ENCODE data around the gene TWNK. TPM values are rescaled to one million over a fixed set of nuclear protein-coding genes. Genes with fewer than 3 reads are reported as not detected.

Gene TWNK
- total and polyA plus RNA-seq, 2 of the 4 experiments (the other 2 are of a cell fraction), result 7.7 to 8.8 TPM

DNA sequence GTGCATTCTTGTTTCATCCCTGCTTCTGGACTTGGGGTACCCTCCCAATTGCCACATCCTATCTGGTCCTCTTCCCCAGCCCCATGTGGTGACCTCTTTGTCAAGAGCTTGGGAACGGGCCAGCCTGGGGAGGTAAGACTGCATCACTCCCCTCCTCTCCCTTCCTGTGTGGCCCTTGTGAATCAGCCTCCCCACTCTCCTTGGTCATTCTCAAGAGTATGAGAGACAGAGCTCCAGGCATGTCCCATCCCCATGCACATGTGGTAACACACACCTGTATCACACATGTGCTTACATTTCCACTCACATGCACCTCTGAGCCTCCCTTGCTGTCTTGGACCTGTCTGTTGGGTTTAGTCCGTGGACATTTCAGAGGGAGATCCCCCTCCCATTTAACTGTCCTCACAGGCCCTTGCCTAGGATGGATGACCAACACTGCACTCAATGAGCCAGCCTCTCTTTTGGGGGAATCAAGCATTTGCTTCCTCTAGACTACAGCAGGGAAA is 2.6 kb upstream of the TWNK start:
- no peak overlapping the region for H3K56ac ChIP-seq (ENCODE audit: extremely low read depth, insufficient read depth, low read length)
- ATAC-seq (ENCODE audit: low read depth) (no peak), DNase-seq (no peak)
- H3K18ac ChIP-seq (ENCODE audit: low read depth, low read length), result no peak overlapping the region
- H2AK5ac ChIP-seq (ENCODE audit: low read depth, low read length), result no peak overlapping the region
- peaks cover 43 to 56% of the 10 kb centered on the region in 2 experiments for H3K79me1 ChIP-seq (ENCODE audit: low read depth in 1 of 2, low read length in 2 of 2)
- no TSS peak for BruUV-seq (replicated peaks)
- peaks cover 13% of the 10 kb centered on the region for H3K9me1 ChIP-seq (ENCODE audit: insufficient read depth, low read length)
- H3K4me2 ChIP-seq (ENCODE audit: low read depth, low read length), result no peak overlapping the region
- no peak overlapping the region for H3K9ac ChIP-seq (ENCODE audit: low read depth, low read length)
- no peak overlapping the region for H2AFZ ChIP-seq (replicated peaks; ENCODE audit: low read length, poor library complexity)
- WGBS, 2 experiments (ENCODE audit: extremely low coverage in 2 of 2, insufficient read length in 1 of 2), result no CpG with 5 or more reads among the region's 2 CpGs
- H4K20me1 ChIP-seq (ENCODE audit: insufficient read depth, low read length), result 0 out of 2 replicates have a peak, but pooled peaks cover 3% of the 10 kb centered on the region
- no peak overlapping the region for H2AK9ac ChIP-seq (replicated peaks; ENCODE audit: low read depth, low read length, poor library complexity)
- no peak overlapping the region for H4K5ac ChIP-seq (ENCODE audit: low read depth, low read length)
- H4K8ac ChIP-seq (ENCODE audit: low read depth in 2 of 2, low read length in 2 of 2), result no peak overlapping the region
- H3K4ac ChIP-seq (ENCODE audit: low read depth, low read length), result no peak overlapping the region
- no peak overlapping the region for H3K4me3 ChIP-seq (ENCODE audit: insufficient read depth, low read depth, low read length)
- ChIA-PET CTCF (no interaction called here), POLR2A (ENCODE audit: unreplicated experiment) (no interaction called here)
- dilution Hi-C loops (cut with HindIII; ENCODE audit: low sequenced_read_pairs, unreplicated experiment) (no loop called here), in situ Hi-C loops (cut with MboI; ENCODE audit: low sequenced_read_pairs) (no loop called here), intact Hi-C loops (cut with micrococcal nuclease) (no loop called here)
- no peak overlapping the region for H2BK20ac ChIP-seq (ENCODE audit: low read depth, low read length)
- no peak overlapping the region for H2BK120ac ChIP-seq (ENCODE audit: low read depth, low read length)
- TF ChIP-seq POLR2A (IDR thresholded peaks at IDR 0.05; ENCODE audit: low read depth, low read length), result no peak
- no peak for TF ChIP-seq MAZ (IDR thresholded peaks at IDR 0.05; ENCODE audit: borderline replicate concordance, low read depth, low read length)
- no peak for TF ChIP-seq RFX5 (IDR thresholded peaks at IDR 0.05; ENCODE audit: low read depth, low read length)
- TF ChIP-seq RCOR1 (IDR thresholded peaks at IDR 0.05; ENCODE audit: insufficient replicate concordance, low read length), result no peak
- no peak for TF ChIP-seq FOS (IDR thresholded peaks at IDR 0.05; ENCODE audit: low read depth, low read length)
- no peak for TF ChIP-seq MAFK (IDR thresholded peaks at IDR 0.05; ENCODE audit: low read depth, low read length)
- TF ChIP-seq MXI1 (IDR thresholded peaks at IDR 0.05; ENCODE audit: borderline replicate concordance, low read depth, low read length), result no peak
- TF ChIP-seq, protein P1, sequence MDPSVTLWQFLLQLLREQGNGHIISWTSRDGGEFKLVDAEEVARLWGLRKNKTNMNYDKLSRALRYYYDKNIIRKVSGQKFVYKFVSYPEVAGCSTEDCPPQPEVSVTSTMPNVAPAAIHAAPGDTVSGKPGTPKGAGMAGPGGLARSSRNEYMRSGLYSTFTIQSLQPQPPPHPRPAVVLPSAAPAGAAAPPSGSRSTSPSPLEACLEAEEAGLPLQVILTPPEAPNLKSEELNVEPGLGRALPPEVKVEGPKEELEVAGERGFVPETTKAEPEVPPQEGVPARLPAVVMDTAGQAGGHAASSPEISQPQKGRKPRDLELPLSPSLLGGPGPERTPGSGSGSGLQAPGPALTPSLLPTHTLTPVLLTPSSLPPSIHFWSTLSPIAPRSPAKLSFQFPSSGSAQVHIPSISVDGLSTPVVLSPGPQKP (IDR thresholded peaks at IDR 0.05; ENCODE audit: borderline replicate concordance, low read depth, low read length), result no peak
- TF ChIP-seq CHD1 (IDR thresholded peaks at IDR 0.05; ENCODE audit: low read depth, low read length), result no peak
- no peak for TF ChIP-seq RAD21 (IDR thresholded peaks at IDR 0.05; ENCODE audit: low read length)
- no peak for TF ChIP-seq NFE2L2 (IDR thresholded peaks at IDR 0.05; ENCODE audit: low read depth, low read length)
- no peak for TF ChIP-seq SMC3 (IDR thresholded peaks at IDR 0.05; ENCODE audit: low read depth, low read length)
- H3K36me3 ChIP-seq (ENCODE audit: control insufficient read depth, insufficient read depth, low read length), result peaks cover 30% of the 10 kb centered on the region
- H4K91ac ChIP-seq (ENCODE audit: insufficient read depth, low read depth, low read length), result no peak overlapping the region
- no peak overlapping the region for H3K14ac ChIP-seq (replicated peaks; ENCODE audit: low read depth, low read length)
- H2BK15ac ChIP-seq (ENCODE audit: low read depth, low read length), result no peak overlapping the region
- H3K23ac ChIP-seq (ENCODE audit: low read depth, low read length), result no peak overlapping the region
- no peaks in the 10 kb centered on the region for H3K27me3 ChIP-seq (ENCODE audit: control insufficient read depth, insufficient read depth, low read length)
- H2BK5ac ChIP-seq (ENCODE audit: low read depth, low read length, poor library complexity, severe bottlenecking), result no peak overlapping the region
- H3K27ac ChIP-seq (ENCODE audit: insufficient read depth, low read length), result no peak overlapping the region
- H3K4me1 ChIP-seq (ENCODE audit: control insufficient read depth, insufficient read depth, low read length), result peaks cover 8% of the 10 kb centered on the region; the same call in 1 of the 2 replicates
- H3K9me3 ChIP-seq (ENCODE audit: control insufficient read depth, insufficient read depth, low read length), result no peaks in the 10 kb centered on the region
